LNCaP clone FGC (cell line): ENCODE data around the gene H2BW2.
"Not testable (repeated sequence)": the region's sequence is repeated elsewhere in the genome, so short reads cannot be mapped to it uniquely, and the experiment has no call there.

ENCODE experiments used
- DNase-seq: peaks from one replicate; pipeline ENCODE4 v3.0.0-alpha.2; 2011; ENCODE audit warnings: low read depth
- H3K4me3 ChIP-seq: 2 replicates; pipeline ENCODE4 v1.5.1; 2011; ENCODE audit warnings: mild to moderate bottlenecking, low read depth, low read length, control low read depth
- TF ChIP-seq, protein P1 (sequence below): IDR thresholded peaks from 2 replicates; pipeline ENCODE4 v1.5.1; 2012; ENCODE audit warnings: mild to moderate bottlenecking; ENCODE audit not compliant: control insufficient read depth, insufficient read depth; ENCODE audit errors: extremely low read depth

H2BW2 gene

DNA sequence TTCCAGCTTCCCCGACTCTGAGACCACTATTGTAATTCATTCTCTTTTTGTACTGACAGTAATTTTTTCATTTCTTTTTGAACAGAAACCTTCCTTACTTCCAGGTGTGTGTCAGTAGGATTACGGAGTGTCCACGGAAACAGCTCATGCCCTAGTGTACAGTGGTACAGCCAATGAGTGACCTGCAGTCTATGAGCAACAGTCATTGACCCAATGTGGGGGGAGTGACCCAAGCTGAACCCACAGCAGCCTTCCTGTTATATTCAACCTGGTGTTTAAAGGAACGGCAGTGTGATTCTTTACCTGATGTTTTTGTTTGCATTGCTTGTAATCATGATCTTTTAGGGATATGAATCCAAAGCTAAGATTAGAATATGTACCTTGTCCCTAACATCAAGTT lies 1.2 kb downstream of the H2BW2 start:
- H3K4me3 ChIP-seq = no peak overlapping the region
- DNase-seq = no peak
- TF ChIP-seq, protein P1, sequence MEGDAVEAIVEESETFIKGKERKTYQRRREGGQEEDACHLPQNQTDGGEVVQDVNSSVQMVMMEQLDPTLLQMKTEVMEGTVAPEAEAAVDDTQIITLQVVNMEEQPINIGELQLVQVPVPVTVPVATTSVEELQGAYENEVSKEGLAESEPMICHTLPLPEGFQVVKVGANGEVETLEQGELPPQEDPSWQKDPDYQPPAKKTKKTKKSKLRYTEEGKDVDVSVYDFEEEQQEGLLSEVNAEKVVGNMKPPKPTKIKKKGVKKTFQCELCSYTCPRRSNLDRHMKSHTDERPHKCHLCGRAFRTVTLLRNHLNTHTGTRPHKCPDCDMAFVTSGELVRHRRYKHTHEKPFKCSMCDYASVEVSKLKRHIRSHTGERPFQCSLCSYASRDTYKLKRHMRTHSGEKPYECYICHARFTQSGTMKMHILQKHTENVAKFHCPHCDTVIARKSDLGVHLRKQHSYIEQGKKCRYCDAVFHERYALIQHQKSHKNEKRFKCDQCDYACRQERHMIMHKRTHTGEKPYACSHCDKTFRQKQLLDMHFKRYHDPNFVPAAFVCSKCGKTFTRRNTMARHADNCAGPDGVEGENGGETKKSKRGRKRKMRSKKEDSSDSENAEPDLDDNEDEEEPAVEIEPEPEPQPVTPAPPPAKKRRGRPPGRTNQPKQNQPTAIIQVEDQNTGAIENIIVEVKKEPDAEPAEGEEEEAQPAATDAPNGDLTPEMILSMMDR = no peak

DNA sequence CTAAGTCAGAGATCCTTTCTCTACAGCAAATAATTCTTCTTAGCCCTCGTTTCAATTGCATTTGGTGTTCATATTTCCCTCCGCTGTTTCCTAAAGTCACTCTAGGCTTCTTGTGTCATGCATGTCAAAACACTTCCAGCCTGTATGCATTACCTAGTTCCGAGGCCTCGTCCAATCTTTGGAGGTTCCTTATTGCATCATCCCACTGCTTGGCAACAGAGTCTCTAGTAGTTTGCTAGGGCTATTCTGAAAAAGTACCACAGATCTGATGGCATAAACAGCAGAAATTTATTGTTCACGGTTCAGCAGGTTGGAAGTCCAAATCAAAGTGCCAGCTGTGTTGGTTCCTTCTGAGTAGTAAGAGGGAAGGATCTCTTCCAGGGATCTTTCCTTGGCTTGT lies 5.9 kb downstream of the H2BW2 start:
- TF ChIP-seq, protein P1 = no peak
- H3K4me3 ChIP-seq = no peak overlapping the region
- DNase-seq = no peak

DNA sequence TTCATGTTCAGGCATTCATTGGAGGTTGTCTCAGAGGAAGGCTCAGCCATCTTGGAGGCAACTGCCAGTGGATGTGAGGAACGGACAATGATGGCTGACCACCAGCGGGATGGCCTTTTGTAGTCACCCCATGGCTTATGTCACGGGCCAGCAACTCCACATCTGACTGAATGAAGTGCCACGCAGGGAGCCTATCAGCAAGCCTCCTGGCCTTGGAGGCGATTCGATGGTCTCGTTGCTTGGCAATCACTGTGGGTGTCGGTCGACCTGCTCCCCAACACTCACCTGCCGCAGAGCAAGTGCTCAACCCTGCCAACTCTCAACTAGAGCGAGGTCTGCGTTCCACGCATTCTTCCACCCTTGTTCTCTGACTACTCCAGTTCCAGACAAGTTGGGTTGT lies 7.4 kb downstream of the H2BW2 start:
- no peak for DNase-seq
- TF ChIP-seq, protein P1 = no peak

DNA sequence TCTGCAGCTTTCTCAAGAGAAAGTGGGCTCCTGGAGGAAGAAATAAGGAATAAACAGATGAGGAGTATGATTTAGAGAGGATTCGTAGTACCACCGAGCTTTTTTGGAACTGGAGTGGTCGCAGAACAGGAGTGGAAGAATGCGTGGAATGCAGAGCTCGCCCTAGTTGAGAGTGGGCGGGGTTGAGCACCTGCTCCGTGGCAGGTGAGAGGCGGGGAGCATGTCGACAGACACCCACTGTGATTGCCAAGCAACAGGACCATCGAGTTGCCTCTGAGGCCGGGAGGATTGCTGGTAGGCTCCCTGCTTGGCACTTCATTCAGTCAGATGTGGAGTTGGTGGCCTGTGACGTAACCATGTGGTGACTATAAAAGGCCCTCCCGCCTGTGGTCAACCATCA lies 15.2 kb downstream of the H2BW2 start:
- not testable (repeated sequence) for DNase-seq, H3K4me3 ChIP-seq

More for the DNA sequence above, 7.4 kb downstream of the H2BW2 start:
- no peak overlapping the region for H3K4me3 ChIP-seq

DNA sequence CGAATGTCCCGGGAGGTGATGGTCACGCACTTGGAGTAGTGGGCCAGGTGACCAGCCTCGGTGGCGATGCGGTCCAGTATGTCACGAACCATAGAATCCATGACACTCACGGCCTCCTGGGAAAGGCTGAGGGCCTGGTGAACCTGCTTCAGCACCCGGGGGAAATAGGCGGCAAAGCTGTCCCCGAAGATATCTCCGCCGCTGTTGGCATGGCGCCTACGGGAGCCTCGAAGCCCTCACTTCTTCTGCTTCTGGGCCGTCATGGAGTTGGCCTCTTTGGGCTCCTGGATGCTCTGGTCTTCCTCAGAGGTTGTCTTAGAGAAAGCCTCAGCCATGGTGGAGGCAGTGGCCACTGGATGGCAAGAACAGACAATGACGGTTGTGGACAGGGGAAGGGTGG lies 22.9 kb downstream of the H2BW2 start:
- not testable (repeated sequence) for H3K4me3 ChIP-seq, DNase-seq

DNA sequence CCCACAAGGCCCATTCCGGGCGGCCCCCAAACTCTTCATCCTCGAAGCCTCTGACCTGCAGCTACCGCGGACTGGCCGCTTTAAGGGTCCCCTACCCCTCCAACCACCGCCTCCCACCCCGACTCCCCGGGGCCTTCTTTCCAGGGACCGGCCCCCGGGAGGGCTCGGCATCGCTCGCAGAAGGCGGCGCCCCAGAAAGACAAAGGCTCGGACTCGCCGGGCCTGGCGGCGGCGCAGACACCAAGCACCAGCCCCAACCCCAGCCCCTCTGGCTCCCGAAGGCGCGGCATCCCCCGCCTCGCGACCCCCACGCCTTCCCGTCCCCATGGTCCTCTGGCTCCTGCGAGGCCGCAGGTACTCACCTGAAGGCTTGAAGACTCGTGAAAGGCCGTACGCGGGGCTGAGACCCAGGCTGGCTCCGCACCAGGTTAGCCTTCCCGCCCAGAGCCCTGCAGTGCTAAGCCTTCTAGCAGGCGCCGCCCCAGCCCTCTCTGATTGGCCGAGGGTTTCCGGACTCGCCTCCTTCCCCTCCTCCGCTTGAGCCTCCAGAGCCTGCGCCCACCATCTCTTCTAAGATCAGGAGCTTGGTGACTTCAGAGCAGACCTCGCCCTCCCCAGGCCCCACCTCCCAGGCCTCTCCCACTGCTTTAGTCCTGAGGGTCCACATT lies 36.2 kb downstream of the H2BW2 start, which contains the start of gene TMSB15C:
TMSB15C (minus strand) TSS at position 459 of the 668 bp plus-strand sequence.
- not testable (repeated sequence) for H3K4me3 ChIP-seq, DNase-seq

DNA sequence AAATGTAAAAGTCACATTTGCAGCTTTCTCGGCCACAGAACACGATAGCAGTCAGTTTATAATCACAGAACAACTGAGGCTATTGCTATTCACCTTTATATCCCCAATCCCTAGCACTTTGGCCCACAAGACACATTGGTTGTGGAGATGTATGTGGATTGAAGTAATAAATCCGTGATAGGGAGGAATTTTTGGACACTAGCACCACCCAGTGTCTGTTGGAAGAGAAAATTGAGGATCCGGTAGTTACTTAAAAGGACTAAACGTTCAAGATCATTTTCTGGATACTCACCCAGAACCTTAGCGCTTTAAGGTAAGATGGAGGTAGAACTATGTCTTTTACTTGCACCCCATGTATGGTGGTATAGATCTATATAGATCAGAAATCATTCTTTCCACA lies 38.1 kb downstream of the H2BW2 start:
- DNase-seq = not testable (repeated sequence)

DNA sequence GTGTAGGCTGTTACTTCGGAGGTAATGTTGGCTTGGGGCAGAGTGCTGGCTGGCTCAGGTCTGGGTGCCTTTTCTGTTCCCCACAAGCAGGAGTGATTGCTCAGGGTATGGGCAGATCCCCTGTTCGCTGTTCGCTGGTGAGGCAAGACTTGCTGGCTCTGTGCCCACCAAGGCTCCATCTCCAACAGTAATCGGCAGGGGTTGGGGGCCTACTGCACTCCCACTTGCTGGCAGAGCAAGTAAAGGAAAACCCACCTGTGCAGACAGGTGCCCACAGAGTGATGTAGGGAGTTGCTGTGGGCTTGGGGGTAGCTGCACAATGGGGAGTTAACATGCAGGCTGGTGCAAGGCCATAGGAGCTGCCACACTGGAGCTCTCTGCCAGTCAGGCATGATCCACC lies 44.3 kb downstream of the H2BW2 start:
- TF ChIP-seq, protein P1 = no peak
- H3K4me3 ChIP-seq = no peak overlapping the region
- no peak for DNase-seq

More for the DNA sequence above, 38.1 kb downstream of the H2BW2 start:
- H3K4me3 ChIP-seq = not testable (repeated sequence)

DNA sequence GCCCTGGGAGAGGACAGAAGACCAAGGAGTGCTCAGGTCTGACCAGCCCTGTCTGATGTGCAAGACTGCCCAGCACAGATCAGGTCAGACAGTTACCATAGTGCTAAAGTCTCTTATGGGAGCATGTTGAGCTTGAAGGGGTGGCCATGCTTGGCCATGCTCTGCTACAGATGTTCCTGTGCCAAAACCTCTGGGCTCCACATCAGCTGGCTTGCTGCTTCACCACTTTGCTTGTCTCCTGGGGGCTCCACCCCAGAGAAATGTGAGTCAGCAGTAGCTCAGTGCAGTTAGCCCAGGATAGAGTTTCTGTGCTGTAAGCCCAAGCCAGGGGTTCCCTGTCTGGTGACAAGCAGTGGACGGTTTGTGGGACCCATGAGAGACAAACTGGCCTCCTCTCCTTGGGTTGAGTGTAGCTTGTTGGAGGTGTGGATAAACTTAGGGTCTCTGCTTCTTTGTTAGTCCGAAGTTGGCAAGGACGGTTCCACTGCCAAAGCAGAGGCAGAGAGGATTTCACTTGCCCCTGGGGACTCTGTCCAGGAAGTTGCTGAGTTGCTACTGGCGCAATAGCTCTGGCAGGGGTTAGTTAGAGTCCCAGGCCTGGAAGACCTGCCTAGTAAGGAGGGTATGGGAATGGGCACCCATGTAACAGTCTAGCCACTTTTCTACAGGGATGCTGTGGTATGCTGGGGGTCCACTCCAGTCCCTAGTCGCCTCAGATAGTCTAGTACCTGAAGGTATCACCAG lies 45.0 kb downstream of the H2BW2 start:
- TF ChIP-seq, protein P1 = no peak
- H3K4me3 ChIP-seq = no peak overlapping the region
- DNase-seq = no peak
